DMS53 treated with DMSO at 0.1 percent for 48 hours (cell line): ENCODE data around the gene HTR6.

Experiments used
- DNase-seq: peaks from one replicate; lab custom pipeline; 2025; ENCODE audit not compliant: unreplicated experiment; lab: John Stamatoyannopoulos, UW

Gene HTR6

GRCh38 chr1:19715334-19716203 lies 50.9 kb downstream of the HTR6 start:
- DNase-seq = peak; percentile 97

DNA sequence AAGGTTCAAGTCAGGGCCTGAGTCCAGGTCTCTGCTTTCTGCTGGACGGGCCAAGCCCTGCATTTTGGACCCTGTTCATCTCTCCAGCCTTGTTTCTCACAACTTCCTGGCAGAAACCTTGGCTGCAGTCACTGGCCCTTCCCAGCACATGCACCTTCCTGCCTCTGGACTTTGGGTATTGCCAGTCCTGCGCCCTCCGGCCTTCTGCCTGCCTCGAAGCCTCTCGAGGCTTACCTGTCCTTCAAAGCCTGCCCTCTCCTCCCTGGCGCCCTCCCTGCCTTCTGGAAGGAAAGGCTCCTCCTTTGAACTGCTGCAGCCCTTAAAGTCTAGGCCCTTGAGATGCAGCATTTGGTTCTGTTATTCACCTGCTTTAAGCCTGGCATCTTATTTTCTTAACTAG lies 52.8 kb downstream of the HTR6 start:
- no peak for DNase-seq

DNA sequence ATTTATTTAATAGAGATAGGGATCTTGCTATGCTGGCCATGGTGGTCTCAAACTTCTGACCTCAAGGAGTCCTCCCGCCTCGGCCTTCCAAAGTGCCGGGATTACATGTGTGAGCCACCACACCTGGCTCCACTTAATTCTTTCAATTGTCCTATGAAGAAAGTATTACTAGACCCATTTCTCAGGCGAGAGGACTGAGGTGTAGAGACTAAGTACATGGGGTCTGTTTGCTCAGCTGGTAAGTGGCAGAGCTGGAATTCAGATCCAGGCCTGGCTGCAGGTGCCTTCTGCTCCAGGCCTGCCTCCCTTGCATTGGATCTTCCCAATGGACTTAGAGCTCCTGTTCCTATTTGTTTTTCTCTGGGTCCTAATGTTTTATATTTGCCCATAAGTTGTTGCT lies 55.5 kb downstream of the HTR6 start:
- DNase-seq = no peak

- no peak for DNase-seq
These were observed 56.3 kb downstream of the HTR6 start for GRCh38 chr1:19720973-19721372.

- no peak for DNase-seq
These were observed 59.2 kb downstream of the HTR6 start for GRCh38 chr1:19723874-19724273.

- DNase-seq = no peak
These were observed 60.9 kb downstream of the HTR6 start for GRCh38 chr1:19725606-19726005.

- DNase-seq = no peak
These were observed 63.9 kb downstream of the HTR6 start for GRCh38 chr1:19728413-19729145.

DNA sequence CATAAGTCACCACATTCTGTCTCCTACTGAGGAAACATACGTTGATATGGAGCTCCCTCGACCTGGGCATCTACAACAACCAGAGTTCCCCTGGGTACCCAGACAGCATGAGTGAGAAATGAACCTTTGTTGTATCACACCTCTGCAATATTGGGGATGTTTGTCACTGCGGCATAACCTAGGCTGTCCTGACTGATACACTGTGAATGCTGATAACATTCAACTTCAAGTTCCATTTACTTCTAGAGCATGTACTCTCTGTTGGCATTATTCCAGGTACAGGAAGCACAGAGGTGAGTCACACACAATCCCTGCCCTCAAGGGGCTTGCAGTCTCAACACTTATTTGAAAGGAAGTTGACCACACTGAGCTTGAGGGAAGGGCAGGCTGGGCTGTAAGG lies 65.6 kb downstream of the HTR6 start:
- DNase-seq = no peak
